Urinary bladder (tissue), 4 donors: ENCODE measurements around the gene ZNF516. TPM values are rescaled to one million over a fixed set of nuclear protein-coding genes. Genes with fewer than 3 reads are reported as not detected.
A peak's percentile ranks its signal among the peaks of the same experiment; 100 is the strongest.
"Not testable (repeated sequence)": the region's sequence is repeated elsewhere in the genome, so short reads cannot be mapped to it uniquely, and the experiment has no call there.

ENCODE experiments used
- DNase-seq: peaks from one replicate; pipeline ENCODE4 v3.0.0-alpha.2; 2015; ENCODE audit errors: extremely low spot score
- H3K27ac ChIP-seq: one replicate; pipeline ENCODE4 v1.5.1; 2013; ENCODE audit warnings: low read depth, mild to moderate bottlenecking, moderate library complexity
- H3K36me3 ChIP-seq: one replicate; pipeline ENCODE4 v1.6.1; 2013; ENCODE audit warnings: mild to moderate bottlenecking, moderate library complexity; ENCODE audit not compliant: insufficient read depth
- H3K4me1 ChIP-seq: one replicate; pipeline ENCODE4 v1.6.1; 2013; ENCODE audit warnings: mild to moderate bottlenecking, moderate library complexity; ENCODE audit not compliant: insufficient read depth
- H3K4me3 ChIP-seq: one replicate; pipeline ENCODE4 v1.5.1; 2013; ENCODE audit warnings: low read depth, low read length
- WGBS: extraction: QIAGEN DNeasy Blood & Tissue Kit; methylation state at CpG from one replicate; pipeline ENCODE4 v1.1.7; 2013; 5-methylcytosine and 5-hydroxymethylcytosine counted together
- polyA plus RNA-seq: library from polyadenylated mRNA; stranded (reverse); fragments of 200-250 nt; gene quantifications from one replicate; pipeline ENCODE4 v1.2.3, GENCODE V29; 2013
- total RNA-seq: library from RNA; depleted of rRNA; stranded (reverse); fragments of >200 nt; gene quantifications from one replicate; pipeline ENCODE4 v1.2.3, GENCODE V29; 2014
- donor health status: healthy with polysubstance abuse.
- donor health status: healthy.

The ZNF516 gene, protein sequence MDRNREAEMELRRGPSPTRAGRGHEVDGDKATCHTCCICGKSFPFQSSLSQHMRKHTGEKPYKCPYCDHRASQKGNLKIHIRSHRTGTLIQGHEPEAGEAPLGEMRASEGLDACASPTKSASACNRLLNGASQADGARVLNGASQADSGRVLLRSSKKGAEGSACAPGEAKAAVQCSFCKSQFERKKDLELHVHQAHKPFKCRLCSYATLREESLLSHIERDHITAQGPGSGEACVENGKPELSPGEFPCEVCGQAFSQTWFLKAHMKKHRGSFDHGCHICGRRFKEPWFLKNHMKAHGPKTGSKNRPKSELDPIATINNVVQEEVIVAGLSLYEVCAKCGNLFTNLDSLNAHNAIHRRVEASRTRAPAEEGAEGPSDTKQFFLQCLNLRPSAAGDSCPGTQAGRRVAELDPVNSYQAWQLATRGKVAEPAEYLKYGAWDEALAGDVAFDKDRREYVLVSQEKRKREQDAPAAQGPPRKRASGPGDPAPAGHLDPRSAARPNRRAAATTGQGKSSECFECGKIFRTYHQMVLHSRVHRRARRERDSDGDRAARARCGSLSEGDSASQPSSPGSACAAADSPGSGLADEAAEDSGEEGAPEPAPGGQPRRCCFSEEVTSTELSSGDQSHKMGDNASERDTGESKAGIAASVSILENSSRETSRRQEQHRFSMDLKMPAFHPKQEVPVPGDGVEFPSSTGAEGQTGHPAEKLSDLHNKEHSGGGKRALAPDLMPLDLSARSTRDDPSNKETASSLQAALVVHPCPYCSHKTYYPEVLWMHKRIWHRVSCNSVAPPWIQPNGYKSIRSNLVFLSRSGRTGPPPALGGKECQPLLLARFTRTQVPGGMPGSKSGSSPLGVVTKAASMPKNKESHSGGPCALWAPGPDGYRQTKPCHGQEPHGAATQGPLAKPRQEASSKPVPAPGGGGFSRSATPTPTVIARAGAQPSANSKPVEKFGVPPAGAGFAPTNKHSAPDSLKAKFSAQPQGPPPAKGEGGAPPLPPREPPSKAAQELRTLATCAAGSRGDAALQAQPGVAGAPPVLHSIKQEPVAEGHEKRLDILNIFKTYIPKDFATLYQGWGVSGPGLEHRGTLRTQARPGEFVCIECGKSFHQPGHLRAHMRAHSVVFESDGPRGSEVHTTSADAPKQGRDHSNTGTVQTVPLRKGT
- 30.5 TPM for total RNA-seq
- polyA plus RNA-seq: 16.1 TPM

DNA sequence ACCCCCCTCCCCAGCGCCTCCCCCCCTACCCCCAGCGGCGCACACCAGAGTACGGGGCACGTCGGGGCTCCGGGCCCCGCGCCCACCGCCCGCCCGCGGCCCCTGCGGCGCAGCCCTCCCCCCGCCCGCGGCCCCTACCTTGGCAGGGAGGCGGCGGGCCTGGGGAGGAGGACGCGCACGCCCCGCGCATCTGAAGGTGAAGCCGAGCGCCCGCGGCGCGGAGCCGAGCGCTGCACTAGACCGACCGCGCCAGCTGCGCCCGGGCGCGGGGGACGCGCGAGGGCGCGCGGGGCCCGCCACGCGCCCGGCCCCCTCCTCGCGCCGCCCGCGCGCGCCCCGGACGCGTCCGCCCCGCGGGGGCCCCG, at the start of gene ZNF516:
Gene ZNF516, minus strand, starts transcription at position 237 of the 365 bp plus-strand sequence. CDS start 52,188 bp downstream, outside the sequence.
- Histone ChIP-seq H3K4me3 (peak within 1 kb of the TSS; percentile 98), H3K27ac (peak within 1 kb of the TSS; percentile 71), H3K36me3 (no peaks in the 10 kb centered on the region), H3K4me1 (no peaks in the 10 kb centered on the region)
- DNase-seq: no peak
- WGBS: 2% methylated on average over 63 of the region's 64 CpGs

GRCh38 chr18:76538846-76539245, 43.8 kb upstream of the ZNF516 start:
- Histone ChIP-seq H3K4me1 (no peaks in the 10 kb centered on the region), H3K36me3 (no peaks in the 10 kb centered on the region), H3K4me3 (no peak overlapping the region), H3K27ac (no peak overlapping the region)
- 87% methylated on average over 11 of the region's 11 CpGs for WGBS
- DNase-seq: no peak

GRCh38 chr18:76537621-76538020, 42.6 kb upstream of the ZNF516 start:
- 93% methylated on average over 8 of the region's 8 CpGs for WGBS
- no peak for DNase-seq
- no peak overlapping the region for H3K27ac ChIP-seq
- no peaks in the 10 kb centered on the region for H3K4me1 ChIP-seq
- H3K4me3 ChIP-seq: no peak overlapping the region
- H3K36me3 ChIP-seq: no peaks in the 10 kb centered on the region

GRCh38 chr18:76536593-76536992, 41.6 kb upstream of the ZNF516 start:
- H3K27ac ChIP-seq, H3K36me3 ChIP-seq, H3K4me3 ChIP-seq, DNase-seq, H3K4me1 ChIP-seq: not testable (repeated sequence)
- 94% methylated on average over 5 of the region's 5 CpGs for WGBS

GRCh38 chr18:76532875-76533274, 37.8 kb upstream of the ZNF516 start:
- Histone ChIP-seq H3K4me1 (no peaks in the 10 kb centered on the region), H3K36me3 (no peaks in the 10 kb centered on the region), H3K27ac (no peak overlapping the region), H3K4me3 (no peak overlapping the region)
- 96% methylated on average over 8 of the region's 8 CpGs for WGBS
- DNase-seq: no peak

DNA sequence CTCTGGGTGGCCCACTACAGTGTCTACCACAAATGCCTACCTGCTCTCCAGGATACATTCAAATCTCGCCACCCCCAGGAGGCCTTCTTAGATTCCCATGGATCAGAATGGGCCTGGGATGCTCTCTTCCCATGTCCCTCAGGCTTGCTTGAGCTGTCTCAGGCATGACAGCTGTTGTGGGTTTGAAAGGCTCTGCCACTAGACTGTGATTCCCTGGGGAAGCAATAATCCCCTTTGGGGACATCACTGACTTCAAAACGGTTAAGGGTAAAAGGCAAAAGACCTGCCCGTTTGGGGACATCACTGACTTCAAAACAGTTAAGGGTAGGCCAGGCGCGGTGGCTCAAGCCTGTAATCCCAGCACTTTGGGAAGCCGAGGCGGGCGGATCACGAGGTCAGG, 35.8 kb upstream of the ZNF516 start:
- Histone ChIP-seq H3K4me1 (no peaks in the 10 kb centered on the region), H3K36me3 (no peaks in the 10 kb centered on the region), H3K27ac (no peak overlapping the region), H3K4me3 (no peak overlapping the region)
- no peak for DNase-seq
- WGBS: 88% methylated on average over 9 of the region's 9 CpGs

DNA sequence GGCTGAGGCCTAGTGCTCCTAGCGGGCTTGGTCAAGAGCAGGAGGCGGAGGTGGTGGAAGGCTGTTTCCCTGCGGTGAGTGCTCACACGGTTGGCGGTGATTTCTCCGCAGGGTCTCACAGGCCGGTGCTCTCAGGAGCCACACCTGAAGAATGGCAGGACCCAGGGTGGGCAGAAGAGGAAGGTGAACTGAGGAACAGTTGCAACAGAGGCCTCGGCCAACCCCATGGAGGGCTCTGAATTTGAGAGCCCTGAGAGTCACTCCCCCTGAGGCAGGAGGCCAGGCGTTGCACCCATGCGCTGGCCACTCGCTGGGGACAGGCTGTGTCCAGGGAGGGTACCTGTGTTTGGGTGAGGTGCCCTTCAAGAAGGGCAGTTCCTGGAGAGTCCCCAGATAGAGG, 35.3 kb upstream of the ZNF516 start:
- no peak for DNase-seq
- Histone ChIP-seq H3K4me3 (no peak overlapping the region), H3K36me3 (no peaks in the 10 kb centered on the region), H3K4me1 (no peaks in the 10 kb centered on the region), H3K27ac (no peak overlapping the region)
- 97% methylated on average over 11 of the region's 11 CpGs for WGBS

- Histone ChIP-seq H3K4me1 (no peaks in the 10 kb centered on the region), H3K27ac (no peak overlapping the region), H3K36me3 (no peaks in the 10 kb centered on the region), H3K4me3 (no peak overlapping the region)
- 84% methylated on average over 23 of the region's 23 CpGs for WGBS
- DNase-seq: no peak
Observed at GRCh38 chr18:76529433-76529811, 34.4 kb upstream of the ZNF516 start.

DNA sequence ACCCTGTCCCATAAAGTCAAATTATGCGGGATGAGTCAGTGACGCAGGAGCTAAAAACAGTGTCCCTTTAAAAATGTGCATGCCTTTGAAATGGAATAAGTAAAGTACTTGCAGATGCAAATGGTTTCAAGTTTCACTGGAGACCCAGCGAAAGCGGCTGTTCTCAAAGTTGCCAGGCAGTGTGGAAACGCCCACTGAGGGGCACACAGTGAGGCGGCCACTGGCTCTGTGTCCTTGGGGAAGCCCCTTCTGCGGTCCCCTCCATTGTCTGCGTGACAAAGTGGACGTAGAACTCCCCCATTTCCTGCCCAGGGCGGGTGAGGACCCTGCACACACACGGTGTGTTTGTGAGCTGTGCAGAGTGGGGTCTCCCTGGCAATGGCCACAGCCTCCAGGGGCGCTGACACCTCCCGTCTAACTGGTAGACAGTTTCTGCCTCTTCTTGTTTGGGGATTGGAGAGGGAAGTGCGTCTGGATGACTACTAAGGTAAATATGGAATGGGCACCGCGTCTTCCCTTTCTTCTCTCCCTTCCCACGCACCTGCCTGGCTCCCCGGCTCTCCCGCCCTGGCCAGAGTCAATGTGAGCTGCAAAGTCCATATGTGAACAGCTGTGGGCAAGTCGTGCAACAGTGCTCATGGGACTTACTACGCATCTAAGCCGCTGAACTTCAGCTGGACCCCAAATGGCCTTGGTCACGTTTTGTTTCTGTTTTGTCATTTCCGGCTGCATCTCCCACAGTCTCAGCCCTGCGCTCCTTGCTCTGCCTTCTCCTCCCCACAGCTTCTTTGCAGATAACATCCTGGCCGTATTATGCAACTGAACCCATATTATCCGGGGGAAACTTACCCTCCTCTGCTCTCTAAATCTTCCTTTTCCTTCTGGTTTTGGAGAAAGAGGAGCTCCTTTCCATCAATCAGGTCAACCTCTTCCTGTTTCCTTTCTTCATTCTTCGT, 33.7 kb upstream of the ZNF516 start:
- Histone ChIP-seq H3K27ac (peak overlapping the region; percentile 47), H3K36me3 (no peaks in the 10 kb centered on the region), H3K4me3 (peak overlapping the region; percentile 5), H3K4me1 (no peaks in the 10 kb centered on the region)
- WGBS: 13% methylated on average over 28 of the region's 28 CpGs
- peak; percentile 45 for DNase-seq

- no peak overlapping the region for H3K4me3 ChIP-seq
- H3K36me3 ChIP-seq: no peaks in the 10 kb centered on the region
- WGBS: 60% methylated on average over 3 of the region's 3 CpGs
- no peak overlapping the region for H3K27ac ChIP-seq
- H3K4me1 ChIP-seq: no peaks in the 10 kb centered on the region
- DNase-seq: no peak
Observed at GRCh38 chr18:76525911-76526310, 30.9 kb upstream of the ZNF516 start.

DNA sequence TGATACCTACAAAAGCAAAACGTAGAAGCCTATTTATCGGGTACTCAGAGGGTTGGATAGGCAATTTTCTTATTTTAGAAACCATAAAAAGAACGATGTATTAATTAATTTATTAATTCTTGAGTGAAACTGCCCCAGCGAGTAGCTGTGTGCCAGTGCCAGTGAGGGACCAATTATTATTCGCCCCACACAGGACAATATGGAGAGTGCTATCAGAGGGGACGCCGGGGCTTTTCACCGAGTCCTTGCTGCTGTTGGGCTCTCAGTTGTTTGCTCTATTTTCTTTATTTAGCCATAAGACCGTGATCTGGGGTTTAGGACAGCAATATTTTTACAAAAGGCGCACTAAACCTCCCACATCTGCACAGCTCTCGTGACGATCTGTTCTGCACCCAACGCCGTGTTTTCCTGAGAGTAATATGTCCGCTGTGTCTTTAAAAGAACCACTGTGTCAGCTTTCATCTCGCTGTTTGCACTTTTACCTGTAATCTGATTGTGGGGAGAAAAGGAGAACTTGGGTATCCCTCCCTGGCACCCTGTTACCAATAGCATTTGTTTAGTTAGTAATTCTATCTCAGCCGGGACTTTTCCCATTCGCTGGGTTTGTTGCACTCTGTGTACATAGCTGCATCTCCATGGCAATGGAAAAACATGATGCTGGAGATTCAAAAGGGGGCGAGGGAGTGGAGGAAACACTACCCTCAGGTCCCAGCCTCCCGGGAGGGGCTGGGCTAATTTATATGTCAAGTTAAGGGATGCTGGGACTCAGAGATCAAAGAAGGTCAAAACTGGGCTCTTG, 30.1 kb upstream of the ZNF516 start:
- peak overlapping the region; percentile 40 for H3K27ac ChIP-seq
- no peaks in the 10 kb centered on the region for H3K4me1 ChIP-seq
- H3K4me3 ChIP-seq: peak overlapping the region; percentile 30
- peak; percentile 88 for DNase-seq
- no peaks in the 10 kb centered on the region for H3K36me3 ChIP-seq
- 22% methylated on average over 20 of the region's 20 CpGs for WGBS

DNA sequence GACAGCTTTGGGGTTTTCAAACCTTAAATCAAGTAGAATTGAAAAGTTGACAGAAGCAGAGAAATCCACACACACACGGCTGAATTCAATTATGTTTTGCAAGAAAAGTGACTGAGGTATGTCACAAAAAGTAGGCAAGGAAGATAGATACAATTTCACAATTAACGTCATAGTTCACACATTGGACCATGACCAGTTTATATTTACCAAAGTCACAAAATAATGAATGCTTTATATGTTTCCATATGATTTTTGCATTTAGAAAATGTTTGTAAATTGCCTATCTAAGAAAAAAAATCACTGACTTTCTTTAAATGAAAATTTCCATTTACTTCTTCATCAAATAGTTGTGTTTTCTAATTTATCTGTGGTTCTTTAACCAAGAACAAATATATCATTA, 29.4 kb upstream of the ZNF516 start:
- WGBS: 89% methylated on average over 2 of the region's 2 CpGs
- Histone ChIP-seq H3K36me3 (no peaks in the 10 kb centered on the region), H3K4me1 (no peaks in the 10 kb centered on the region), H3K27ac (no peak overlapping the region), H3K4me3 (no peak overlapping the region)
- no peak for DNase-seq
